K562 (cell line): ENCODE measurements around the gene ADAP2. TPM values are rescaled to one million over a fixed set of nuclear protein-coding genes. Genes with fewer than 3 reads are reported as not detected.

Experiments used
- ATAC-seq: fragments of 200-7000 bp; cut with Tn5 transposase; 3 replicates; pipeline ENCODE4 v1.9.1; 2020; ENCODE audit warnings: moderate library complexity
- BruUV-seq: library from RNA; stranded (reverse); fragments of 400-500 nt; replicated peaks from 2 replicates; lab custom pipeline; 2021; lab: Mats Ljungman, UMichigan
- CTCF ChIA-PET: fragments of 300-600 bp; formaldehyde crosslinking; extraction: SDS; loops from one replicate; lab custom pipeline; 2021; ENCODE audit warnings: low intra/inter-chr PET ratio; lab: Yijun Ruan, JAX
- POLR2A ChIA-PET: fragments of 300-600, 350-650 bp; sonication (Branson Sonifier 250); formaldehyde crosslinking; extraction: SDS; loops from one replicate; lab custom pipeline; 2021; ENCODE audit warnings: antibody characterized with exemption, inconsistent platforms; lab: Yijun Ruan, JAX
- DNase-seq, 4 experiments: peaks; one replicate each; pipeline versions ENCODE4 v3.0.0 to v3.0.0-alpha.2; 2011 to 2018; ENCODE audit warnings: low spot score in 3 of 4, mixed read lengths in 3 of 4; ENCODE audit errors: extremely low read depth in 1 of 4
- FAIRE-seq: peaks from 2 replicates; lab custom pipeline; 2011; peaks lifted over from hg19 to GRCh38; lab: Jason Lieb, UNC
- H2AFZ ChIP-seq: 2 replicates; pipeline ENCODE4 v1.6.0; 2011; ENCODE audit warnings: low read depth, low read length, control low read depth, inconsistent platforms
- H3K27ac ChIP-seq: fragments of 200-600 bp; 3 replicates; pipeline ENCODE4 v1.8.0; 2011; ENCODE audit warnings: low read depth, mild to moderate bottlenecking, control low read depth, inconsistent platforms, low read length, moderate library complexity, mixed read lengths; ENCODE audit errors: extremely low read depth
- H3K27me3 ChIP-seq, 2 experiments: fragments of 300-600 bp in 1 of 2; 2 replicates in 1 of 2; 3 replicates in 1 of 2; pipeline versions ENCODE4 v1.6.0 to v1.8.0; 2011; ENCODE audit warnings: inconsistent platforms in 2 of 2, low read length in 2 of 2, mild to moderate bottlenecking in 1 of 2, mixed read lengths in 1 of 2, moderate library complexity in 1 of 2; ENCODE audit not compliant: control insufficient read depth in 2 of 2, insufficient read depth in 2 of 2
- H3K36me3 ChIP-seq: fragments of 300-600 bp; 3 replicates; pipeline ENCODE4 v1.8.0; 2011; ENCODE audit warnings: mild to moderate bottlenecking, low read length, inconsistent platforms; ENCODE audit not compliant: control insufficient read depth, insufficient read depth
- H3K4me1 ChIP-seq, 2 experiments: fragments of 200-600 bp in 1 of 2; replicated peaks in 1 of 2; 2 replicates in 1 of 2; 3 replicates in 1 of 2; pipeline versions ENCODE4 v1.5.1 to v1.8.0; 2011; ENCODE audit warnings: inconsistent platforms in 2 of 2, low read length in 2 of 2, mild to moderate bottlenecking in 1 of 2, mixed read lengths in 1 of 2, moderate library complexity in 1 of 2; ENCODE audit not compliant: control insufficient read depth in 2 of 2, insufficient read depth in 2 of 2
- H3K4me2 ChIP-seq: 2 replicates; pipeline ENCODE4 v1.6.1; 2011; ENCODE audit warnings: low read length, control low read depth, inconsistent platforms, mixed read lengths; ENCODE audit not compliant: insufficient read depth
- H3K4me3 ChIP-seq: fragments of 200-600 bp; sonication (generic), shearing (Covaris generic); 2 replicates; pipeline ENCODE4 v1.5.1; 2016; ENCODE audit warnings: control low read depth, inconsistent platforms
- H3K79me2 ChIP-seq: fragments of 200-600 bp; 3 replicates; pipeline ENCODE4 v1.8.0; 2011; ENCODE audit warnings: low read length, inconsistent platforms; ENCODE audit not compliant: control insufficient read depth, insufficient read depth
- H3K9ac ChIP-seq, 2 experiments: 2 replicates each; pipeline versions ENCODE4 v1.6.0 to v1.6.1; 2011; ENCODE audit warnings: low read depth in 2 of 2, low read length in 2 of 2, control low read depth in 1 of 2, inconsistent platforms in 1 of 2, mild to moderate bottlenecking in 1 of 2, mixed read lengths in 1 of 2; ENCODE audit not compliant: insufficient read depth in 1 of 2
- H3K9me1 ChIP-seq: one replicate; pipeline ENCODE4 v1.6.0; 2011; ENCODE audit warnings: inconsistent platforms, mild to moderate bottlenecking, low read length, moderate library complexity; ENCODE audit not compliant: control insufficient read depth, insufficient read depth
- H3K9me3 ChIP-seq: replicated peaks from 2 replicates; pipeline ENCODE4 v1.5.1; 2011; ENCODE audit warnings: low read depth, low read length, inconsistent platforms; ENCODE audit not compliant: control insufficient read depth, insufficient read depth
- H4K20me1 ChIP-seq: replicated peaks from 2 replicates; pipeline ENCODE4 v1.6.1; 2011; ENCODE audit warnings: low read length, inconsistent platforms, mixed read lengths; ENCODE audit not compliant: control insufficient read depth, insufficient read depth
- ARID2 ChIP-seq: fragments of 450-650 bp; IDR thresholded peaks from 2 replicates; pipeline ENCODE4 v1.6.1; 2017; ENCODE audit warnings: antibody characterized with exemption, mild to moderate bottlenecking
- C11orf30 ChIP-seq: fragments of 450-650 bp; IDR thresholded peaks from 2 replicates; pipeline ENCODE4 v1.6.1; 2016; ENCODE audit warnings: low read depth, mild to moderate bottlenecking
- CSDE1 ChIP-seq, 2 experiments: fragments of 450-650 bp; IDR thresholded peaks; 2 replicates each; pipeline ENCODE4 v1.6.1; 2016; ENCODE audit warnings: mild to moderate bottlenecking in 1 of 2
- EGR1 ChIP-seq: fragments of 450-650 bp; conservative IDR thresholded peaks from 2 replicates; pipeline ENCODE4 v1.6.1; 2017; ENCODE audit warnings: mild to moderate bottlenecking
- ETS2 ChIP-seq: IDR thresholded peaks from 2 replicates; pipeline ENCODE4 v1.6.1; 2016; ENCODE audit warnings: borderline replicate concordance, missing genetic modification characterization, mild to moderate bottlenecking, moderate library complexity, missing compliant biosample characterization; ENCODE audit not compliant: poor library complexity, severe bottlenecking
- GABPB2 ChIP-seq: fragments of 250-450 bp; sonication (Bioruptor Pico); conservative IDR thresholded peaks from 2 replicates; pipeline ENCODE4 v1.5.1; 2021; ENCODE audit warnings: mild to moderate bottlenecking
- MAFF ChIP-seq: IDR thresholded peaks from 2 replicates; pipeline ENCODE4 v1.6.1; 2012; ENCODE audit warnings: low read length, improper control_type of control experiment
- MAFG ChIP-seq: fragments of 450-650 bp; conservative IDR thresholded peaks from 2 replicates; pipeline ENCODE4 v1.6.1; 2016; ENCODE audit warnings: missing genetic modification characterization, missing compliant biosample characterization
- MAFK ChIP-seq: IDR thresholded peaks from 2 replicates; pipeline ENCODE4 v1.6.1; 2011; ENCODE audit warnings: low read length, improper control_type of control experiment
- MCM7 ChIP-seq, 2 experiments: fragments of 450-650 bp; IDR thresholded peaks; 2 replicates each; pipeline ENCODE4 v1.6.1; 2016 to 2018
- NFE2 ChIP-seq: IDR thresholded peaks from 2 replicates; pipeline ENCODE4 v1.6.1; 2014; ENCODE audit warnings: antibody characterized with exemption, low read depth
- NFE2L1 ChIP-seq: fragments of 450-650 bp; IDR thresholded peaks from 2 replicates; pipeline ENCODE4 v1.6.1; 2016; ENCODE audit warnings: missing genetic modification characterization, low read depth, mild to moderate bottlenecking, missing compliant biosample characterization, moderate library complexity, borderline replicate concordance
- POLR2A ChIP-seq: fragments of 450-650 bp; conservative IDR thresholded peaks from 2 replicates; pipeline ENCODE4 v1.6.1; 2016
- PPARD ChIP-seq: fragments of 250-450 bp; sonication (Bioruptor Pico); IDR thresholded peaks from 2 replicates; pipeline ENCODE4 v1.8.0; 2022; ENCODE audit warnings: inconsistent platforms, mild to moderate bottlenecking, moderate library complexity
- SAFB ChIP-seq: fragments of 200-400 bp; formaldehyde crosslinking; IDR thresholded peaks from 2 replicates; pipeline ENCODE4 v1.6.1; 2017; ENCODE audit warnings: low read depth, low read length, borderline replicate concordance
- TARDBP ChIP-seq: fragments of 450-650 bp; IDR thresholded peaks from 2 replicates; pipeline ENCODE4 v1.6.1; 2016
- ZBED1 ChIP-seq: IDR thresholded peaks from 2 replicates; pipeline ENCODE4 v1.6.1; 2014
- ZNF140 ChIP-seq: fragments of 250-450 bp; sonication (Bioruptor Pico); IDR thresholded peaks from 2 replicates; pipeline ENCODE4 v1.8.0; 2021; ENCODE audit warnings: moderate library complexity, mild to moderate bottlenecking, inconsistent platforms
- ZNF316 ChIP-seq: fragments of 450-650 bp; IDR thresholded peaks from 2 replicates; pipeline ENCODE4 v1.6.1; 2016
- ZNF444 ChIP-seq: fragments of 250-450 bp; sonication (Bioruptor Pico); IDR thresholded peaks from 2 replicates; pipeline ENCODE4 v1.4.0; 2020; ENCODE audit warnings: mild to moderate bottlenecking, moderate library complexity
- WGBS: fragments of 100-300 bp; shearing (Covaris generic); methylation state at CpG from one replicate; pipeline ENCODE4 v1.1.6; 2016; ENCODE audit warnings: low coverage, mixed read lengths; ENCODE audit not compliant: insufficient coverage; ENCODE audit errors: missing lambda C conversion rate; 5-methylcytosine and 5-hydroxymethylcytosine counted together
- in situ Hi-C: fragments of 300-500 bp; cut with MboI; formaldehyde crosslinking; loops from 4 replicates; pipeline ENCODE4 v1.15.0; 2018; ENCODE audit warnings: inconsistent platforms, mixed read lengths
- intact Hi-C: fragments of 100-400 bp; cut with micrococcal nuclease; formaldehyde crosslinking; loops from 2 replicates; pipeline ENCODE4 v1.14.2; 2022
- polyA plus RNA-seq, 8 experiments: library from polyadenylated mRNA; depleted of rRNA in 4 of 8; stranded (reverse) in 5 of 8; unstranded in 3 of 8; fragments of >200 nt; fragmentation: Nextera tagmentation in 2 of 8; fragmentation: Illumina TruSeq in 1 of 8; extraction: Ambion mirVana in 2 of 8; extraction: Trizol in 1 of 8; gene quantifications; 2 replicates each; pipeline versions ENCODE4 v1.2.1 to v1.2.3, GENCODE V29; 2011 to 2014; ENCODE audit warnings: inconsistent platforms in 1 of 8, missing spikeins in 1 of 8
- total RNA-seq, 7 experiments: library from RNA; depleted of rRNA in 6 of 7; stranded (reverse); fragments of >200 nt in 6 of 7; fragmentation: Illumina TruSeq in 2 of 7; extraction: Trizol in 2 of 7; gene quantifications; 2 replicates each; pipeline versions ENCODE4 v1.2.1 to v1.2.3, GENCODE V29; 2011 to 2021; ENCODE audit warnings: low replicate concordance in 1 of 7
- TF ChIP-seq, protein P1 (sequence below): sonication (generic); formaldehyde crosslinking; IDR thresholded peaks from 2 replicates; pipeline ENCODE4 v1.4.0; 2020; ENCODE audit warnings: mild to moderate bottlenecking, missing genetic modification reagents
- TF ChIP-seq, protein P2 (sequence below), 2 experiments: fragments of 450-650 bp; IDR thresholded peaks; 2 replicates each; pipeline ENCODE4 v1.6.1; 2016

The ADAP2 gene
- total and polyA plus RNA-seq, 9 of the 15 experiments (the other 6 are each of a cell fraction or from before 2014, with no cell fraction given): 0.06 to 0.73 (median 0.23) TPM; not detected in 5

DNA sequence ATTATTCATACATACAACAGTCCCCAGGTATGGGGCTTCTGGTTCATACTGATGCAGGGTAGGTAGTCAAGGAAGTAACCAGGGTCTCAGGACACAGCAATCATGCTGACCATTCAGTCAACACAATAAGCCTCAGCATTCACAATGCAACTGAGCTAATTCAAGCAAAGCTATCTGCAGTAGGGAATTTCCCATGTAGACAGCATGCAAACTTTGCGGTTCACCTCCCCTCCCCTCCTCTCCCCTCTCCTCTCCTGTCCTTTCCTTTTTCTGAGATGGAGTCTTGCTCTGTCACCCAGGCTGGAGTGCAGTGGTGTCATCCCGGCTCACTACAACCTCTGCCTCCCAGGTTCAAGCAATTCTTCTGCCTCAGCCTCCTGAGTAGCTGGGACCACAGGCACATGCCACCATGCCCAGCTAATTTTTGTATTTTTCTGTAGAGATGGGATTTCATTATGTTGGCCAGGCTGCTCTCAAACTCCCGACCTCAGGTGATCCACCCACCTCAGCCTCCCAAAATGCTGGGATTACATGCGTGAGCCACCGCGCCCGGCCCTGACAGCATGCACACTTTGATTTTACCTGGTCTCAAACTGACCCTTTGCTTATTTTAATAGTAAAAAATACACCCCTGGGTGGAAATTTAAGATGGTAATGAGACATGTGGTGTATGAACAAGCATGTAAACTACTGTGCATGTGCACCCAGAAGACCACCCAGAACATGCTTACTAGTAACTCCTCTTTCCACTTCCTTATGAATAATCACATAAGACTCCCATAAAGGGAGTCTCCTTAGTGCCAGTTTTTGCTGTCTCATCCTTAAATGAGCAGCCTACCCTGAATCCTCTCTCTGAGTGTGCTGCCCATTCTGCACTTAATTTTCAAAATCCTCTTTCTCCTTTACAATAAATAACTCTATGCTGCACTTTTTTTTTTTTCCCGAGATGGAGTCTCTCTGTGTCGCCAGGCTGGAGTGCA lies 39.8 kb downstream of the ADAP2 start:
- H3K9me1 ChIP-seq: no peaks in the 10 kb centered on the region
- DNase-seq (no peak), FAIRE-seq (no peak), ATAC-seq (peak; percentile 58; the same call in 1 of the 3 replicates)
- H3K4me3 ChIP-seq: no peak overlapping the region
- H3K9ac ChIP-seq: no peak overlapping the region
- H4K20me1 ChIP-seq: no peaks in the 10 kb centered on the region
- CTCF ChIA-PET: no interaction called here
- no TSS peak for BruUV-seq
- H3K27me3 ChIP-seq: peaks cover 0 to under 1% of the 10 kb centered on the region in 2 experiments; a peak in 1 of 5 replicates
- no peaks in the 10 kb centered on the region for H3K4me1 ChIP-seq
- 56% methylated on average over 9 of the region's 9 CpGs for WGBS
- H3K27ac ChIP-seq: no peak overlapping the region
- intact Hi-C loops (no loop called here), in situ Hi-C loops (no loop called here)
- H2AFZ ChIP-seq: no peak overlapping the region
- H3K9me3 ChIP-seq: no peaks in the 10 kb centered on the region
- no peaks in the 10 kb centered on the region for H3K79me2 ChIP-seq
- H3K4me2 ChIP-seq: no peak overlapping the region
- H3K36me3 ChIP-seq: no peaks in the 10 kb centered on the region
- POLR2A ChIA-PET: interaction anchor here (0.7 kb wide), 1 partner anchor 59 kb away, joined by 3 read pairs; no protein-coding TSS in a partner anchor
- no peak for TF ChIP-seq MCM7 (IDR thresholded peaks at IDR 0.05)
- TF ChIP-seq, protein P1, sequence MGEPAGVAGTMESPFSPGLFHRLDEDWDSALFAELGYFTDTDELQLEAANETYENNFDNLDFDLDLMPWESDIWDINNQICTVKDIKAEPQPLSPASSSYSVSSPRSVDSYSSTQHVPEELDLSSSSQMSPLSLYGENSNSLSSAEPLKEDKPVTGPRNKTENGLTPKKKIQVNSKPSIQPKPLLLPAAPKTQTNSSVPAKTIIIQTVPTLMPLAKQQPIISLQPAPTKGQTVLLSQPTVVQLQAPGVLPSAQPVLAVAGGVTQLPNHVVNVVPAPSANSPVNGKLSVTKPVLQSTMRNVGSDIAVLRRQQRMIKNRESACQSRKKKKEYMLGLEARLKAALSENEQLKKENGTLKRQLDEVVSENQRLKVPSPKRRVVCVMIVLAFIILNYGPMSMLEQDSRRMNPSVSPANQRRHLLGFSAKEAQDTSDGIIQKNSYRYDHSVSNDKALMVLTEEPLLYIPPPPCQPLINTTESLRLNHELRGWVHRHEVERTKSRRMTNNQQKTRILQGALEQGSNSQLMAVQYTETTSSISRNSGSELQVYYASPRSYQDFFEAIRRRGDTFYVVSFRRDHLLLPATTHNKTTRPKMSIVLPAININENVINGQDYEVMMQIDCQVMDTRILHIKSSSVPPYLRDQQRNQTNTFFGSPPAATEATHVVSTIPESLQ (CRISPR knock-in tag): no peak
- TF ChIP-seq EGR1: no peak
- no peak for TF ChIP-seq ZBED1
- no peak for TF ChIP-seq ARID2
- peak; percentile 67 for TF ChIP-seq MAFF
- TF ChIP-seq GABPB2 (CRISPR knock-in tag): no peak
- TF ChIP-seq ZNF316: peak; percentile 91
- peak; percentile 81 for TF ChIP-seq NFE2
- TF ChIP-seq CSDE1 (IDR thresholded peaks at IDR 0.05): no peak
- TF ChIP-seq ZNF140 (CRISPR knock-in tag): no peak
- TF ChIP-seq MAFK: peak; percentile 63; the same call in 1 of the 2 replicates
- no peak for TF ChIP-seq ETS2 (tag)
- TF ChIP-seq PPARD (CRISPR knock-in tag): no peak
- no peak for TF ChIP-seq TARDBP
- no peak for TF ChIP-seq SAFB
- TF ChIP-seq C11orf30: peak; percentile 88
- TF ChIP-seq ZNF444 (CRISPR knock-in tag): no peak
- TF ChIP-seq, protein P2, sequence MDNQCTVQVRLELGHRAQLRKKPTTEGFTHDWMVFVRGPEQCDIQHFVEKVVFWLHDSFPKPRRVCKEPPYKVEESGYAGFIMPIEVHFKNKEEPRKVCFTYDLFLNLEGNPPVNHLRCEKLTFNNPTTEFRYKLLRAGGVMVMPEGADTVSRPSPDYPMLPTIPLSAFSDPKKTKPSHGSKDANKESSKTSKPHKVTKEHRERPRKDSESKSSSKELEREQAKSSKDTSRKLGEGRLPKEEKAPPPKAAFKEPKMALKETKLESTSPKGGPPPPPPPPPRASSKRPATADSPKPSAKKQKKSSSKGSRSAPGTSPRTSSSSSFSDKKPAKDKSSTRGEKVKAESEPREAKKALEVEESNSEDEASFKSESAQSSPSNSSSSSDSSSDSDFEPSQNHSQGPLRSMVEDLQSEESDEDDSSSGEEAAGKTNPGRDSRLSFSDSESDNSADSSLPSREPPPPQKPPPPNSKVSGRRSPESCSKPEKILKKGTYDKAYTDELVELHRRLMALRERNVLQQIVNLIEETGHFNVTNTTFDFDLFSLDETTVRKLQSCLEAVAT (IDR thresholded peaks at IDR 0.05): no peak
- peak; percentile 83 for TF ChIP-seq MAFG (tag)
- peak; percentile 43; the same call in 1 of the 2 replicates for TF ChIP-seq NFE2L1 (tag)
- no peak for TF ChIP-seq POLR2A
